Activated naive CD4-positive, alpha-beta T cell treated with anti-CD3 and anti-CD28 coated beads, Interleukin-2, amount 50 U/mL, for 24 hours (primary cell): ENCODE data around the gene GAREM2.

Experiments
- H3K27ac Mint-ChIP-seq: one replicate; pipeline ENCODE4 v1.8.0; 2021; ENCODE audit warnings: mild to moderate bottlenecking, mixed read lengths
- H3K27me3 Mint-ChIP-seq: one replicate; pipeline ENCODE4 v1.8.0; 2021; ENCODE audit warnings: mixed read lengths
- H3K36me3 Mint-ChIP-seq: one replicate; pipeline ENCODE4 v1.8.0; 2021; ENCODE audit warnings: mixed read lengths
- H3K4me1 Mint-ChIP-seq: one replicate; pipeline ENCODE4 v1.8.0; 2021; ENCODE audit warnings: mixed read lengths
- H3K4me3 Mint-ChIP-seq: one replicate; pipeline ENCODE4 v1.8.0; 2021; ENCODE audit warnings: mild to moderate bottlenecking, mixed read lengths
- H3K9me3 Mint-ChIP-seq: one replicate; pipeline ENCODE4 v1.8.0; 2021; ENCODE audit warnings: mixed read lengths

GAREM2 gene

GRCh38 chr2:26172871-26173775, at the start of gene GAREM2:
GAREM2 (plus strand) TSS chr2:26173088; CDS start chr2:26173221, 133 bp downstream.
- Mint-ChIP-seq H3K36me3 (no peaks in the 10 kb centered on the region), H3K4me1 (peaks cover 17% of the 10 kb centered on the region), H3K4me3 (peak within 1 kb of the TSS; percentile 83), H3K9me3 (no peaks in the 10 kb centered on the region), H3K27ac (no peak within 1 kb of the TSS), H3K27me3 (peaks cover 30% of the 10 kb centered on the region)

GRCh38 chr2:26123426-26123825, 49.5 kb upstream of the GAREM2 start:
- H3K4me1 Mint-ChIP-seq, result peaks cover 28% of the 10 kb centered on the region
- H3K27me3 Mint-ChIP-seq, result no peaks in the 10 kb centered on the region
- H3K4me3 Mint-ChIP-seq, result no peak overlapping the region
- no peaks in the 10 kb centered on the region for H3K9me3 Mint-ChIP-seq
- H3K27ac Mint-ChIP-seq, result no peak overlapping the region
- H3K36me3 Mint-ChIP-seq, result peaks cover 4% of the 10 kb centered on the region

- Mint-ChIP-seq H3K27ac (no peak overlapping the region), H3K27me3 (no peaks in the 10 kb centered on the region), H3K4me1 (peaks cover 40% of the 10 kb centered on the region), H3K9me3 (no peaks in the 10 kb centered on the region), H3K36me3 (peaks cover 10% of the 10 kb centered on the region), H3K4me3 (no peak overlapping the region)
Measured at GRCh38 chr2:26126074-26126473, 46.8 kb upstream of the GAREM2 start.

GRCh38 chr2:26128176-26128575, 44.7 kb upstream of the GAREM2 start:
- H3K27me3 Mint-ChIP-seq, result no peaks in the 10 kb centered on the region
- peaks cover 10% of the 10 kb centered on the region for H3K36me3 Mint-ChIP-seq
- no peak overlapping the region for H3K4me3 Mint-ChIP-seq
- H3K4me1 Mint-ChIP-seq, result peaks cover 25% of the 10 kb centered on the region
- H3K27ac Mint-ChIP-seq, result no peak overlapping the region
- no peaks in the 10 kb centered on the region for H3K9me3 Mint-ChIP-seq

GRCh38 chr2:26130763-26131162, 42.1 kb upstream of the GAREM2 start:
- H3K27ac Mint-ChIP-seq, result peak overlapping the region; percentile 1
- H3K4me3 Mint-ChIP-seq, result no peak overlapping the region
- H3K36me3 Mint-ChIP-seq, result peaks cover 8% of the 10 kb centered on the region
- no peaks in the 10 kb centered on the region for H3K27me3 Mint-ChIP-seq
- H3K4me1 Mint-ChIP-seq, result peaks cover 14% of the 10 kb centered on the region
- H3K9me3 Mint-ChIP-seq, result no peaks in the 10 kb centered on the region

- Mint-ChIP-seq H3K27ac (no peak overlapping the region), H3K36me3 (peaks cover 3% of the 10 kb centered on the region), H3K4me3 (no peak overlapping the region), H3K4me1 (no peaks in the 10 kb centered on the region), H3K9me3 (no peaks in the 10 kb centered on the region), H3K27me3 (no peaks in the 10 kb centered on the region)
Measured at GRCh38 chr2:26136451-26136850, 36.4 kb upstream of the GAREM2 start.

- no peaks in the 10 kb centered on the region for H3K4me1 Mint-ChIP-seq
- H3K27me3 Mint-ChIP-seq, result no peaks in the 10 kb centered on the region
- H3K36me3 Mint-ChIP-seq, result peaks cover 3% of the 10 kb centered on the region
- no peak overlapping the region for H3K4me3 Mint-ChIP-seq
- H3K27ac Mint-ChIP-seq, result peak overlapping the region; percentile 81
- no peaks in the 10 kb centered on the region for H3K9me3 Mint-ChIP-seq
Measured at GRCh38 chr2:26139269-26140183, 33.4 kb upstream of the GAREM2 start.

- H3K36me3 Mint-ChIP-seq, result peaks cover 3% of the 10 kb centered on the region
- peak overlapping the region; percentile 56 for H3K27ac Mint-ChIP-seq
- H3K9me3 Mint-ChIP-seq, result no peaks in the 10 kb centered on the region
- no peaks in the 10 kb centered on the region for H3K27me3 Mint-ChIP-seq
- no peak overlapping the region for H3K4me3 Mint-ChIP-seq
- H3K4me1 Mint-ChIP-seq, result peaks cover 5% of the 10 kb centered on the region
Measured at GRCh38 chr2:26141145-26141769, 31.6 kb upstream of the GAREM2 start.

- Mint-ChIP-seq H3K9me3 (no peaks in the 10 kb centered on the region), H3K4me3 (no peak overlapping the region), H3K27ac (no peak overlapping the region), H3K4me1 (peaks cover 5% of the 10 kb centered on the region), H3K27me3 (no peaks in the 10 kb centered on the region), H3K36me3 (no peaks in the 10 kb centered on the region)
Measured at GRCh38 chr2:26144031-26144430, 28.9 kb upstream of the GAREM2 start.

- no peaks in the 10 kb centered on the region for H3K36me3 Mint-ChIP-seq
- no peak overlapping the region for H3K27ac Mint-ChIP-seq
- no peaks in the 10 kb centered on the region for H3K9me3 Mint-ChIP-seq
- peaks cover 6% of the 10 kb centered on the region for H3K27me3 Mint-ChIP-seq
- H3K4me3 Mint-ChIP-seq, result no peak overlapping the region
- H3K4me1 Mint-ChIP-seq, result peaks cover 5% of the 10 kb centered on the region
Measured at GRCh38 chr2:26144953-26145680, 27.8 kb upstream of the GAREM2 start.

- H3K27ac Mint-ChIP-seq, result no peak overlapping the region
Measured at GRCh38 chr2:26148501-26148900, 24.4 kb upstream of the GAREM2 start.

GRCh38 chr2:26150243-26150642, 22.6 kb upstream of the GAREM2 start:
- Mint-ChIP-seq H3K9me3 (no peaks in the 10 kb centered on the region), H3K27me3 (peaks cover 15% of the 10 kb centered on the region), H3K4me1 (peaks cover under 1% of the 10 kb centered on the region), H3K36me3 (no peaks in the 10 kb centered on the region), H3K4me3 (no peak overlapping the region), H3K27ac (no peak overlapping the region)

More at GRCh38 chr2:26148501-26148900, 24.4 kb upstream of the GAREM2 start:
- no peaks in the 10 kb centered on the region for H3K36me3 Mint-ChIP-seq
- peaks cover 15% of the 10 kb centered on the region for H3K27me3 Mint-ChIP-seq
- H3K4me3 Mint-ChIP-seq, result no peak overlapping the region
- no peaks in the 10 kb centered on the region for H3K9me3 Mint-ChIP-seq
- peaks cover 5% of the 10 kb centered on the region for H3K4me1 Mint-ChIP-seq

GRCh38 chr2:26157580-26157979, 15.3 kb upstream of the GAREM2 start:
- Mint-ChIP-seq H3K27me3 (no peaks in the 10 kb centered on the region), H3K4me3 (no peak overlapping the region), H3K9me3 (no peaks in the 10 kb centered on the region), H3K27ac (no peak overlapping the region), H3K4me1 (no peaks in the 10 kb centered on the region), H3K36me3 (no peaks in the 10 kb centered on the region)

GRCh38 chr2:26161926-26162325, 11.0 kb upstream of the GAREM2 start:
- Mint-ChIP-seq H3K4me3 (no peak overlapping the region), H3K27ac (no peak overlapping the region), H3K4me1 (no peaks in the 10 kb centered on the region), H3K9me3 (no peaks in the 10 kb centered on the region), H3K27me3 (no peaks in the 10 kb centered on the region), H3K36me3 (no peaks in the 10 kb centered on the region)

GRCh38 chr2:26162963-26163362, 9.9 kb upstream of the GAREM2 start:
- H3K27me3 Mint-ChIP-seq, result no peaks in the 10 kb centered on the region
- H3K9me3 Mint-ChIP-seq, result no peaks in the 10 kb centered on the region
- H3K27ac Mint-ChIP-seq, result no peak overlapping the region
- H3K36me3 Mint-ChIP-seq, result no peaks in the 10 kb centered on the region
- H3K4me3 Mint-ChIP-seq, result no peak overlapping the region
- no peaks in the 10 kb centered on the region for H3K4me1 Mint-ChIP-seq
